ENCODE data around the gene ARRDC2. TPM values are rescaled to one million over a fixed set of nuclear protein-coding genes. Genes with fewer than 3 reads are reported as not detected.
"Not testable (repeated sequence)": the region's sequence is repeated elsewhere in the genome, so short reads cannot be mapped to it uniquely, and the experiment has no call there.

The ARRDC2 gene
- total RNA-seq, 4 donors from 2014 or later = 11.3 to 35.0 (median 28.5) TPM

GRCh38 chr19:17985037-17985818, 22.7 kb upstream of the ARRDC2 start:
- no peak for DNase-seq (ENCODE audit: low spot score in 2 of 2)
- Histone ChIP-seq H3K27me3 (peaks cover 3% of the 10 kb centered on the region), H3K4me3 (no peak overlapping the region), H3K4me1 (no peaks in the 10 kb centered on the region), H3K36me3 (no peaks in the 10 kb centered on the region), H3K27ac (no peak overlapping the region), H3K9me3 (no peaks in the 10 kb centered on the region)
- WGBS = 69% methylated on average over 16 of the region's 17 CpGs
- no peak for TF ChIP-seq CTCF (IDR thresholded peaks at IDR 0.05)

GRCh38 chr19:17986569-17986968, 21.4 kb upstream of the ARRDC2 start:
- not testable (repeated sequence) for H3K36me3 ChIP-seq; H3K4me3 ChIP-seq; DNase-seq (ENCODE audit: low spot score in 2 of 2); H3K27me3 ChIP-seq; H3K4me1 ChIP-seq; H3K9me3 ChIP-seq; H3K27ac ChIP-seq
- WGBS = 89% methylated on average over 8 of the region's 8 CpGs

- DNase-seq (ENCODE audit: low spot score in 2 of 2) = no peak
- Histone ChIP-seq H3K4me3 (no peak overlapping the region), H3K27me3 (peaks cover 1% of the 10 kb centered on the region), H3K36me3 (no peaks in the 10 kb centered on the region), H3K4me1 (no peaks in the 10 kb centered on the region), H3K27ac (no peak overlapping the region), H3K9me3 (no peaks in the 10 kb centered on the region)
- WGBS = 87% methylated on average over 8 of the region's 13 CpGs
- TF ChIP-seq CTCF (IDR thresholded peaks at IDR 0.05) (no peak), POLR2AphosphoS5 (IDR thresholded peaks at IDR 0.05) (no peak), POLR2A (IDR thresholded peaks at IDR 0.05) (no peak), EP300 (IDR thresholded peaks at IDR 0.05) (no peak)
Measured at GRCh38 chr19:17988161-17988560, 19.8 kb upstream of the ARRDC2 start.

- Histone ChIP-seq H3K4me3 (no peak overlapping the region), H3K27me3 (peaks cover 3% of the 10 kb centered on the region), H3K27ac (no peak overlapping the region), H3K36me3 (no peaks in the 10 kb centered on the region), H3K4me1 (no peaks in the 10 kb centered on the region), H3K9me3 (no peaks in the 10 kb centered on the region)
- no peak for DNase-seq (ENCODE audit: low spot score in 2 of 2)
- WGBS = 92% methylated on average over 16 of the region's 16 CpGs
- TF ChIP-seq POLR2AphosphoS5 (IDR thresholded peaks at IDR 0.05) = no peak
- TF ChIP-seq CTCF (IDR thresholded peaks at IDR 0.05) = no peak
- TF ChIP-seq POLR2A (IDR thresholded peaks at IDR 0.05) = no peak
- TF ChIP-seq EP300 (IDR thresholded peaks at IDR 0.05) = no peak
Measured at GRCh38 chr19:17989425-17990094, 18.4 kb upstream of the ARRDC2 start.

GRCh38 chr19:17993076-17993813, 14.7 kb upstream of the ARRDC2 start:
- Histone ChIP-seq H3K27me3 (peaks cover 3% of the 10 kb centered on the region), H3K4me1 (no peaks in the 10 kb centered on the region), H3K27ac (no peak overlapping the region), H3K9me3 (no peaks in the 10 kb centered on the region), H3K36me3 (no peaks in the 10 kb centered on the region), H3K4me3 (no peak overlapping the region)
- no peak for TF ChIP-seq POLR2A (IDR thresholded peaks at IDR 0.05)
- TF ChIP-seq POLR2AphosphoS5 (IDR thresholded peaks at IDR 0.05) = no peak
- TF ChIP-seq EP300 (IDR thresholded peaks at IDR 0.05) = no peak
- no peak for TF ChIP-seq CTCF (IDR thresholded peaks at IDR 0.05)
- no peak for DNase-seq (ENCODE audit: low spot score in 2 of 2)
- WGBS = 76% methylated on average over 17 of the region's 27 CpGs
